HUES48 (cell line): ENCODE measurements around the gene HNRNPA0.

ENCODE experiments used
- H3K27ac ChIP-seq: one replicate; pipeline ENCODE4 v1.7.0; 2013; ENCODE audit warnings: low read depth, low read length, inconsistent platforms
- H3K27me3 ChIP-seq: 2 replicates; pipeline ENCODE4 v1.6.1; 2013; ENCODE audit warnings: mild to moderate bottlenecking, low read length; ENCODE audit not compliant: control insufficient read depth, insufficient read depth
- H3K36me3 ChIP-seq: 2 replicates; pipeline ENCODE4 v1.6.1; 2013; ENCODE audit warnings: low read length; ENCODE audit not compliant: control insufficient read depth, insufficient read depth
- H3K4me1 ChIP-seq: 2 replicates; pipeline ENCODE4 v1.6.1; 2013; ENCODE audit warnings: mild to moderate bottlenecking, low read length; ENCODE audit not compliant: control insufficient read depth, insufficient read depth
- H3K4me3 ChIP-seq: 2 replicates; pipeline ENCODE4 v1.5.1; 2013; ENCODE audit warnings: mild to moderate bottlenecking, low read depth, low read length
- H3K9ac ChIP-seq: 2 replicates; pipeline ENCODE4 v1.6.1; 2013; ENCODE audit warnings: mild to moderate bottlenecking, low read depth, low read length, moderate library complexity
- H3K9me3 ChIP-seq: 2 replicates; pipeline ENCODE4 v1.6.1; 2013; ENCODE audit warnings: low read length; ENCODE audit not compliant: control insufficient read depth, insufficient read depth

Gene HNRNPA0

DNA sequence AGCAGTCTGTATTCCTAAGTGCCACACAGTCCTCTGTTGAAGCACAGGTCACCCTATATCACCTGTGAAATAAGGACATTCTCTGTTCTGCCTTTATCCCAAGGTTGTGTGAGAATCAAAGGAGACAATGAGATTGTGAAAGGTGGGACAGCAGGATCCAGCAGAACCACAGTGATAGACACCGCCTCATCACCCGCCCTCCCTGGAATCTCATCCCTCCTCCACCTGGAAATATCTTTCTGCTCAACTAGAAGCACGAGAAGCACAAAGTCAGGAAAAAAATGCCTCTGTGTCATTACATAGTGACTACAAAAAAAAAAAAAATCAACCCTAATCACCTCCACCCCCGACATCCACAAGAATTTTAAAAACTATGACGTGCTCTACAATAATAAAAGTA is 50.6 kb downstream of the HNRNPA0 start:
- no peak overlapping the region for H3K4me3 ChIP-seq
- H3K9me3 ChIP-seq = no peaks in the 10 kb centered on the region
- no peak overlapping the region for H3K9ac ChIP-seq
- H3K27me3 ChIP-seq = no peaks in the 10 kb centered on the region
- H3K36me3 ChIP-seq = peaks cover 11% of the 10 kb centered on the region; the same call in 1 of the 2 replicates
- no peaks in the 10 kb centered on the region for H3K4me1 ChIP-seq
- H3K27ac ChIP-seq = no peak overlapping the region

DNA sequence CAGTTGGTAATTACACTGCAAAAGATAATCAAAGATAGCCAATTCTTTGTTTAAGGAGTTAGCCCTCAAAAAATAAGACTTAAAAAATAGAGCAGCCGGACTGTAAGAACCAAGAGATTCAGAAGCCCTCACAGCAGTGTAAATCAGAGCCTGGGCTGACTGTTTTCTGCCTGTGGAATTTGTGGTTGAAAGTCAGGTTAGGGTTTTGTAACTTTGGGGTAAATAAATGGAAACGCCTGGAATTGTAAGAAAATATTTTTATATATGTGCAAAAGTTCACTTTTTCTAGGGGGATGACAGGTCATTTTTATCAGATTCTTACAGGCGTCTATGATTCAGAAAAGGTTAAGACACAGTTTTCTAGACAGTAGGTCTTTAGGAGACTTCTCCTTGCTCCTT is 53.9 kb downstream of the HNRNPA0 start:
- H3K27ac ChIP-seq = no peak overlapping the region

DNA sequence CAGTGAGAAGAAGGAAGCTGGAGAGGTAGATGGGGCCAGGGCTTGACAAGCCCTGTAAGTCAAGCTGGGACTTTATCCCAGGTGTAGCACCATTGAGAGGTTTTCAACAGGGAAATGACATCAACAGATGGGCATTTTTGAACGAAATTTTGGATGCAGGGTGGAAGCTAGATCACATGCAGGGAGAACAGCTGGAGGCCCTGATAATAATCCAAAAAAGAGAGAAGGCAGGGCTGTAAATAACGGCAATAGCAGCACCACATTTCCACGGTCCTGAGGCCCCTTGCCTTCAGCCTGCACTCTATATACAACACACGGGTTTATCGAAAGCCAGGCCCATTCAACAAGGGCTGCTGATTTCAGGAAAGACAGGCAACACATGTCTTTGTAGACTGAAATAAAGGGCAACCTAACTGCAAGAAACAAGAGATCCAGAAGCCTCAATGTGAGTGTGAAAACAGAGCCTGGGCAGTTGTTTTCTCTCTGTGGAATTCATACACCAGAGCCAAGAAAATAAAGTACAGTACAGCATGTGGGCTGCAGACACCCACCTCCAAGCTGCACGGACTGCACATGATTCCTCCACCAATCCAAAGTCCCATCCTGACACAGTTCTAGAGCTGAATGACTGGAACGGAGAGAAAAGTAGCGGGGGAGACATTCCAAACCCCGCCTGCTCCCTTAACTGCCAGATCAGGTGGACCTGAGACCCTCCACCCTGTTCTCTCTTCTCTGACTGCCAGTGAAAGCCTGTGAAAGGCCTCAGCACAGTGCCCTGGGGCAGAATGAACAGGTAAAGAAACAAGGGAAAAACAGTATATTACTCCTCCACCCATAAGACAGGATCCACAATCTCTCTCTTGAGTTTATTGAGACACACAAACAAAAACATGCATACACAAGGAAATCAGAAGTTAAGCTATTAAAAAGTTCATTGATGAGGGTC is 54.6 kb downstream of the HNRNPA0 start:
- Histone ChIP-seq H3K9ac (no peak overlapping the region), H3K27me3 (no peaks in the 10 kb centered on the region), H3K9me3 (no peaks in the 10 kb centered on the region), H3K27ac (no peak overlapping the region), H3K4me1 (no peaks in the 10 kb centered on the region), H3K4me3 (no peak overlapping the region), H3K36me3 (peaks cover 22% of the 10 kb centered on the region)

More for the DNA sequence above, 53.9 kb downstream of the HNRNPA0 start:
- Histone ChIP-seq H3K36me3 (peaks cover 22% of the 10 kb centered on the region), H3K4me1 (no peaks in the 10 kb centered on the region), H3K27me3 (no peaks in the 10 kb centered on the region), H3K9me3 (no peaks in the 10 kb centered on the region), H3K4me3 (no peak overlapping the region), H3K9ac (no peak overlapping the region)

DNA sequence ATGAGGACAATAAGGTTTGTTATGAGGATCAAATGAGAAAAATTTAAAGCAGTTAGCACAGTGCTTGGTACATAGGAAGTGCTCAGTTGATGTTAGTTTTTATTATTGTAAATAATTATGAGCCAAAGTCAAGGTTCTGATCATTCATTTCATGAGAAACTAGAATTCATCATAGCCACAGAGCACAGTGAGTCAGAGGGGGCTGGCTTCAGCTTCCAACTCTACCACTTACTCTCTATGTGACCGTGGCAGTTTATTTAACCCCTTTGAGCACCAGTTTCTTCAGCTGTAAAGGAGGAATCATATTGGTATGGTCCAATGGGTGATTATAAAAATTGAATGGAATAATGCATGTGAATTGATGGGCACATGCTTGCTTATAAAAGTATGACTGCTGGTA is 57.7 kb downstream of the HNRNPA0 start:
- H3K4me1 ChIP-seq = no peaks in the 10 kb centered on the region
- H3K27ac ChIP-seq = no peak overlapping the region
- H3K27me3 ChIP-seq = no peaks in the 10 kb centered on the region
- H3K9me3 ChIP-seq = no peaks in the 10 kb centered on the region
- peaks cover 24% of the 10 kb centered on the region for H3K36me3 ChIP-seq
- no peak overlapping the region for H3K4me3 ChIP-seq
- no peak overlapping the region for H3K9ac ChIP-seq

DNA sequence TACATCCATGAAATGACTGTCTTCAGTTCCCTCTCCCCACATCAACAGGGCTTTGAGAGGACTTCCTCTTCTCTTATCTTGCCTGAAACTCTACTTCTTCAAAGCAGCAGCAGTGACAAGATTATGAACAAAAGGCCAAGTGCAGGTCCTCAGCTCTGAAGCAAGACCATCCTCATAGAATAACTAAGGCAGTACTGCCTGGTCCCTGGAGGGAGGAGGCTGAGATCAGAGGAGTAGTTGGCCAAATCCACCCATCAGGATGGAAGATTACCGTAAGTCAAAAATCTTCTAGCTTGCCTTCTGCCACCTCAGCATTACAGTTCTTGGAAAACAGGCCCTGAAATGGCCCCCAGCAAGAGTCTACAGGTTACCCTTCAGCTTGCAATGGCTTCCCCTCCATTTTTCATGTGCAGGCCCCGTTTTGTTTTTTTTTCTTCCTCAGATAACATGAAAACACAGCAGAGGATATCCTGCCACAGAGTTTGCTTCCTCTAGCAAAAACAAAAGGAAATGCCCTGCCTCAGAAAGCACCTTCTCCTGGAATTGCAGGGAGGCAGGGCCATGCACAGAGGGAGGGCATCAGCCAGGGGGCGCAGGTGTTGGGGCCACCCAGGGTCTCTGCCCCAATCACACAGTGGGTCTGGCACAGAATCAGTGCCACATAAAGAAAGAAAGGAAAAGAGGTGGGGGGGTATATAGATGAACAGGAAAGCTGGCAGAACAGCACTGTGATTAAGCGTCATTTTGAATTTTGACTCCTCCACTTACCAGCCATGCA is 58.3 kb downstream of the HNRNPA0 start:
- H3K4me1 ChIP-seq = no peaks in the 10 kb centered on the region
- no peak overlapping the region for H3K27ac ChIP-seq
- H3K36me3 ChIP-seq = peaks cover 24% of the 10 kb centered on the region
- no peaks in the 10 kb centered on the region for H3K27me3 ChIP-seq
- no peak overlapping the region for H3K9ac ChIP-seq
- H3K4me3 ChIP-seq = no peak overlapping the region
- H3K9me3 ChIP-seq = no peaks in the 10 kb centered on the region
